Measurements from ENCODE around the gene C13orf46.

- TF ChIP-seq EZH2 (IDR thresholded peaks at IDR 0.05; ENCODE audit: low read length): no peak
- no peak for TF ChIP-seq CTCF (optimal IDR thresholded peaks at IDR 0.05 in 1 of 3, IDR thresholded peaks at IDR 0.05 in 1 of 3, conservative IDR thresholded peaks at IDR 0.05 in 1 of 3; ENCODE audit: extremely low read depth in 1 of 3, insufficient read depth in 2 of 3, low read length in 3 of 3)
Measured at GRCh38 chr13:113915786-113916329, 58.0 kb downstream of the C13orf46 start.
